Fibroblast of villous mesenchyme (primary cell): ENCODE results near the gene IRAK2. TPM values are rescaled to one million over a fixed set of nuclear protein-coding genes. Genes with fewer than 3 reads are reported as not detected.

Source experiments
- DNase-seq: peaks from one replicate; pipeline ENCODE4 v3.0.0-alpha.2; 2010; ENCODE audit warnings: low read depth
- H3K4me3 ChIP-seq: 2 replicates; pipeline ENCODE4 v1.5.1; 2011; ENCODE audit warnings: low read depth, mild to moderate bottlenecking, low read length
- CTCF ChIP-seq: IDR thresholded peaks from 2 replicates; pipeline ENCODE4 v1.5.1; 2012; ENCODE audit warnings: low read depth, mild to moderate bottlenecking, low read length; ENCODE audit not compliant: insufficient read depth
- total RNA-seq: library from RNA; depleted of rRNA; stranded (reverse); fragments of >200 nt; gene quantifications from 2 replicates; pipeline ENCODE4 v1.2.3, GENCODE V29; 2012

IRAK2 gene
- total RNA-seq, 1 donor = 8.2 TPM

GRCh38 chr3:10180738-10181295 is 16.1 kb downstream of the IRAK2 start:
- DNase-seq = no peak
- no peak for TF ChIP-seq CTCF
- no peak overlapping the region for H3K4me3 ChIP-seq

GRCh38 chr3:10182950-10183349 is 18.2 kb downstream of the IRAK2 start:
- no peak for DNase-seq
- TF ChIP-seq CTCF = no peak
- H3K4me3 ChIP-seq = no peak overlapping the region

DNA sequence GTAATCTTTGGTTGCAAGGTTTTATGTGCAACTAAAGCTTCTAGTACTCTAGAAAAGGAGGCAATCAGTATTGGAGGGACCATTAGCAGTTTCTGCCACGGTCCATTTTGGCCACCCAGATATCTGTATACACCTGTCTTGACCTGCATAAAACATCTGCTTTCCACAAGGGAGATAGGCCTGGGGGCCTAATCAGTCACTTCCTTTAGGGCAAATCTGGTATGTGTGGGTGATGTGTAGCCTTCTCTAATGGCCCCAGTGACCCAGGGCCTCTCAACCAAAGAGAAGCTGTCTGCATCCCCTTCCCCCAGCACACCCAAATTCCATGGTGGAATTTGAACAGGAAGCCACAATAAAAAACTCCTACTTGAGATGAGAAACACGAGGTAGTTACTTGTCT is 19.5 kb downstream of the IRAK2 start:
- DNase-seq = no peak
- TF ChIP-seq CTCF = no peak
- H3K4me3 ChIP-seq = no peak overlapping the region

- DNase-seq = peak; percentile 53
- no peak for TF ChIP-seq CTCF
- H3K4me3 ChIP-seq = no peak overlapping the region
Measured at GRCh38 chr3:10185804-10186762, 21.4 kb downstream of the IRAK2 start.

DNA sequence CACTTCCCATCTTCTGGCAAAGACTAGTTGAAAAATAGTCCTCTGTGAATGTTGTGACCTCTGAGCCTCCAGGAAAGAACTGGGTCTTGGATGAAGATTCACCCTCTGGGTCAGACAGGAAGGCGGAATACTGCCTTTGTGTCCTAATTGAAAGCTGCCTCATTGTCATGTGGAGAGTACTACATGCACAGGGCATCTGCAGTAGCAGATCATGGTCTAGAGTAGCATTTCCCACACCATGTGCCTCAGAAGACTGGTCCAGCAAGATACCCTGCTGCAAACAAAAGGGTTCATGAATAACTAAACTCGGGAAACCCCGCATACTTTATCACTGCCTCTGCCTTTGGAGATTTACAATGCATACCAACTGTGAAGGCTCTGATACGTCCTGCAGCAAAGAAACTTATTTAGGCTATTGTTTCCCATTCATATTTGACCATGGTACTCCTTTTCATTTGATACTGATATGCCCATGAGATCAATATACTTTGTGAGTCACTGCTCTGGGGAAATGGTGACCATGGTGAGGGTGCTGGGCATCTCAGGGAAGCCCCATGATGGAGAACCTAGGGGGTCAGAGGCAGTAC is 22.7 kb downstream of the IRAK2 start:
- no peak for DNase-seq
- H3K4me3 ChIP-seq = no peak overlapping the region
- TF ChIP-seq CTCF = no peak

DNA sequence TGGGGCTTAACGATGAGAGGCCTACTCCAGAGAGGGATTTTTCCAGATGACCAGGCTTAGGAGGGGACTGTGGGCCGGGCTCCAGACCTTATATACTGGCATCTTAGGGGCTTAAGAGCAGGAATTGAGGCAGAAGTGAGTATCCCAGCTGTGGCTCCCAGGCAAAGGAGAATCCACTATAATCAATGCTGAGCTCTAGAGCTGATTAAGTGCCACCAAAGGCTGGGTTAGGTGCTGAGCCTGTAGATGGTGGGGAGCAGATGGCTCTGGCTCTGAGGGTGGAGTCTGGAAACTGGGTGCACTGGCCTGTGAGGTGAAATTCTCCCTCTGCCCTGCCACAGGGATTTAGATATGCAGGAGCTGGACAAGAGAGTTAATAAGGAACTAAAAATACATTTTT is 23.2 kb downstream of the IRAK2 start:
- TF ChIP-seq CTCF = no peak
- no peak for DNase-seq
- H3K4me3 ChIP-seq = no peak overlapping the region
